COR-L47 (cell line): ENCODE data around the gene RFTN1.

Experiments
- DNase-seq: peaks from one replicate; lab custom pipeline; 2025; lab: John Stamatoyannopoulos, UW

RFTN1 gene

DNA sequence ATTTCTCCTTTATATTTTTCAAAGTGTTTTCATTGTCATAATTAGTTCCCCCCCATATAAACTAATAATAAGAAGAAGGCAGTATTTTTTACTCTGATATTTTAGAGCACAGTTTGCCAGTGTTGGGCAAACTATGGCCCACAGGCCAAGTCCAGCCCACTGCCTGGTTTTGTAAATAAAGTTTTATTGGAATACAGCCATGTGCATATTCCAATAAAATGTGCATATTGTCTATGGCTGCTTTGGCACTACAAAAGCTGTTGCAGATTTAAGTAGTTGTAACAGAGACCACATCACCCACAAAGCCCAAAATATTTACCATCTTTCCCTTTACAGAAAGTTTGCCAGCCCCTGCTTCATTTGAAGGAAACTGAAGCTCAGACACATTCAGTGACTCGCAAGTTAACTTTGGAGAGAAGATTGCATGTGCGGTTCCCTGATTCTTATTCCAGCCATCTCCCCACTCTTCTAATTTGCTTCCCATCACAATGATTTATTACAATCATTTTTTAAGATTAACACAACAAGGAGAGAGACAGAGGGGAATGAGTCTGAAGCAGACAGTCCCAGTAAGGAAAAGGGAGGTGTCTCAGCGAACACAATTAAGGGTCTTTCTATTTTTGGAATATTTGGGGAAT is 48.9 kb downstream of the RFTN1 start:
- DNase-seq: no peak

DNA sequence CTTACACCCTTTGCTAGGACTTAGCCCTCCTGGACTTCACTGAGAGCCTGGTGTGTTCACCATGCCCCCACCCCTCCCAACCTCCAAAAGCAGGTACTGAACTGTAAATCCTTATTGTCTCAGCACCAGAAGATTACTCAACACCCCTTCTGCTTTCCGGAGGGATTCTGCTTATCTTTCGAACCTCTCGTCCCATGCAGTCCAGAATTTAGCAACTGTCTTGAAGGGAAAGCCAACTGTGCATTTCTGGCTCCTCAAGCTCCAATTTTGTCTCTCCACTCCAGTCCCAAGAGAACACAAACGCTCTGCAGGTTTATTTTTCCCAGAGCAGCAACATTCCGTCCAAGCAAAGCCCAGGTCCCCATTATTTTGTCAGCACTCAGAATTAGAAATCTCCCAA is 49.6 kb downstream of the RFTN1 start:
- DNase-seq: no peak

DNA sequence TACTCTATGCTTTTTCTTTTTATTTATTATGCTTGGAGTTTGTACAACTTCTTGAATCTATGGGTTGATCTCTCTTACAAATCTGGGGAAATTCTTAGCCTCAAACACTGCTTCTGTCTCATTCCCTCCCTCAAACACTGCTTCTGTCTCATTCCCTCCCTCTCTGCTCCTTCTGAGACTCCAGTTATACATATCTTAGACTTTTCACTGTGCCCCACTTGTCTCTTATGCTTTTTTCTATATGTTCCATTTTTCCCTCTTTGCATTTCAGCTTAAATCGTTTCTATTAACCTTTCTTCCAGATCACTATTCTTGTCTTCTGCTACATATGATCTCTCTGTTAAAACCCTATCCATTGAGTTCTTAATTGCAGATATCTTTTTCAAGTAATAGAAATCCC is 50.4 kb downstream of the RFTN1 start:
- no peak for DNase-seq

DNA sequence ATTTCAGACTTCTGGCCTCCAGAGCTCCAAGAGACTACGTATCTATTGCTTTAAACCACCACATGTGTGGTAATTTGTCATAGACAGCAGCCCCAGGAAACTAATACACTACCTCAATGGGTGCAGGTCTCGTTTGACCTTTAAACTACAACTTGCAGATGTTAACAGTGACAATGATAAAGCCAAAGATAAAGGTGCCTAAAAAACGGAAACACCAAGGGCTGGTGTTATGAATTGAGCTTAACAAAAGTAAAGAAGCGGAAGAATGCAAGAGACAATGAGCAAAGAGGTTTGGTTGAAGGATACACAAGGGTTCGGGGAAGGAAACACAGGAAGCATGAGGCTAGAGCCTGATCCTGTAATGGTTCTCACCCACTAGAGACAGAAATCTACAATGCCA is 50.8 kb downstream of the RFTN1 start:
- DNase-seq: no peak

DNA sequence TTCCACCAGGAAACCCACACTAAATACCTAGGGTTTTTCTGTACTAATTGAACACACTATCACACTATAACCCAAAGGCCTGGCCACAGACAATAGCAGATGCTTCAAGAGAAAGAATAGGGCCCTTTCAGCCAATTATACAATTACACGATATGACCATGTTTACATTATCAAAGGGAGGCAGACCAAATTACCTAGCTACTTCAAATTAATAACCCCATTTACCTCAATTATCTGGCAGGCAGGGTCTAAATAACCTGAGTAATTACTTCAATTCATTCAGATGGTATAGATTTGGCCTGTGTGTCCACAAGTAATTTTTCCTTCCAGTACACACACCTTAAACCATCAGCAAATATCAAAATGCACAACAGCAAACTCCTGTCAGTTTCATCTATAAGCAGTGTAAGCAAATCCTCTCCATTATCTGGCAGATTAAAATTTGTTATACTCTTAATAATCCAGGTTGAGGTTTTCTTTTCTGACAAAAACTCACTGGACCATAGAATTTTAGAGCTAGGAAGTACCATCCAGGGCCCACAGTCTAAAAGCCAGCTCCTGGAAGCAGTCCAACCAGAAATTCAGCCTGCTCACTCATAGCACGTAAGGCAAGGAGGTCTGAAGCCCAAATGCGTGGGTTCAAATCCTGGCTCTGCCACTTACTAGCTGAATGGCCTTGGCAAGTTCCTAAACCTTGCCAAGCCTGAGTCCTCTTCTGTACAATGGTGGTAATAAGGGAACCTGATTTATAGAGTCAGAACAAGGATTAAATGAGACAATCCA is 51.8 kb downstream of the RFTN1 start:
- peak; percentile 77 for DNase-seq

DNA sequence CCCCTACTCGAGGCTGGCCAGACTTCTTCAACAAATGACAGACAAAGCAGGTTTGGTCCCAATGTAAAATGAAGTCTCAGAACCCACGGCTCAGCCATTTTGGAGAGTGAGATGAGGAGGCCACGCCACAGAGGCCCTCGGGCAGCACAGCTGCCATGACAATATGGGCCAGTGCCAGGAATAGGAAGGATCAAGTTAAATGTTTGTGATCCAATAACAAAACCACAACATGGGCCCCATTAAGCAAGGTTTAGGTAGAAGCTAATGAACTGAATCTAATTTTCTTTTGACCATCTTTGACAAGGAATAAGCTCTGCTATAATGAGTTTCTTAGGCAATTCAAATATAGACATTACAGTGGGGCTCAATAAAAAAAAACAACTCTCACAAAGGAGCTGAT is 52.6 kb downstream of the RFTN1 start:
- peak; percentile 61 for DNase-seq

DNA sequence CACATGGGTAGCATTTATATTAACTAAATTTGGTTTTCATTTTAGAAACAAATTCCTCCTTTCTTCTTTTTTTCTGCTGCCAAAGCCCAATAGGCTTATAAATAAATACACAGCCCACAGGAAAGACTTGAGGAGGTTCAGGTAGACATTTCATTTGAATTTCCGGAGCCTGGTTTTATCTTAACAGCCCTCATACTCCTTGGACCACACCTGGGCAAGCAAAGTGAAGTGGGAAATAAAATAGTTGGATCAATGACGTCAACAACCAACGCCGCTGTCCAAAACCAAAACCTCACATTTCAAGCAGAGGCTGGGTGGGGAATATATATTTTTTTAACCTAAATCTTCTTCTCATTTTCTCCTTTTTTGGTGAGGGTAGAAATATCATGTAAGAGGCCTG is 53.2 kb downstream of the RFTN1 start:
- DNase-seq: no peak

DNA sequence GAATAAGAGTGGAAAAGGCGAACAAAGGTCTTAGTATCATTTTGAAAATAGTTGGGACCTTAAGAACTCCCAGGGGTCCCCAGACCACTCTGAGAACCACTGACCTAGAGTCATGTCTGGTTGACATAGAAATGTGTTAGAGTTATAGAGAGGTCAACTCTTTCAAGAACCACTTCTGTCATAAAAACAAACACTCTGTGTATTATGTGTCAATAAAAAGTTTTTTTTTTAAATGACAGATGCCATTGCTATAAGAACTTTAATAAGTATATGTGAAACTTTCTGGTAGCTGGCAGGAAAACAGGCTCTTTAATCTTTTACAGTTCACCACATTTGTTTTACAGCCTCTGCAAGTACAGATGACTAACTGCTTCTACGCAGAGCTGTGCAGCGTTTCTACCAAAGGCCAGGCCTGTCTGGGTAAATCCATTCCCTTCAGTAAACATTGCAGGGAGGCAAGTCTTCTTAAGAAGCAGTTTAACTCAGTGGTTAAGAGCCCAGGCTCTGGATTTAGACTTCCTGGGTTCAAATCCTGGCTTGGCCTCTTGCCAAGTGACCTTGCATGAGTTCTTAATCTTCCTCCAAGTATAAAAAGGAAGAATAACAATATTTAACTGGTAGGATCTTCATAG is 56.6 kb downstream of the RFTN1 start:
- no peak for DNase-seq

DNA sequence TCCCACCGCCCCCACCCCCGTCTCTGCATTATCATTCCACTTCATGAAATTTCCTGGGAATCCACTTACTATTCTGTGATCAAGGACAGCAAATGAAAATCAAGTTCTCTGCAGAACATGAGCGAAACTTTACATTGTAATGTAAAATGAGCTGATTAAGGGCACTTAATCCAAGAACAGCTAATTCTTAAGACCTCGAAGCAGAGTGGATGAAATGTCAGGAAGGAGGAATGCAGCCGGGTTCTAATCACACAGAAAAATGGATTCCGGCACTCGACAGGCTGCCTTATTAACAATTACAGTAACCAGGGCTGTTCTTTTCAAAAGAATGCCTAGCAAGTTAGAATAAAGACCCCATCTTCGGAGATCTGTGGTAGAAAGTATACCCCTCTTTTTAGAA is 57.5 kb downstream of the RFTN1 start:
- no peak for DNase-seq

DNA sequence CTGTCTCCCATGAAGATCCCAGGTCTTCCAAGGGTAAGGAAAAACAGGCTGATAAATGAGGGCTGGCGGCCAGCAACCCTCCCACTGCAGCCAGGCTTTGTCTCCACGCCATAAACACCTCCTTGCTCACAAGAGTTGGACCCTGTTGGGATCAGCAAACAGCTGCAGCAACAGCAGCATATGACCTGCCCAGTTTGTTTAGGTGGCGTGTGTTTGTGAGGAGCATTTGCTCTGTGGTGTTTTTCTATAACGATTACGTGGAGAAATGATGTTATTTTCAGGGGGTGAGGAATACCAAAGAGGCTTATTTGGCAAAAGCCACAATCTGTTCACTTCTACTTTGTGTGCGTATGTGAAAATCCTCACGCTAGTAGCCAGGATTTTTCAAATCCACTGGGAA is 58.5 kb downstream of the RFTN1 start:
- peak; percentile 40 for DNase-seq

DNA sequence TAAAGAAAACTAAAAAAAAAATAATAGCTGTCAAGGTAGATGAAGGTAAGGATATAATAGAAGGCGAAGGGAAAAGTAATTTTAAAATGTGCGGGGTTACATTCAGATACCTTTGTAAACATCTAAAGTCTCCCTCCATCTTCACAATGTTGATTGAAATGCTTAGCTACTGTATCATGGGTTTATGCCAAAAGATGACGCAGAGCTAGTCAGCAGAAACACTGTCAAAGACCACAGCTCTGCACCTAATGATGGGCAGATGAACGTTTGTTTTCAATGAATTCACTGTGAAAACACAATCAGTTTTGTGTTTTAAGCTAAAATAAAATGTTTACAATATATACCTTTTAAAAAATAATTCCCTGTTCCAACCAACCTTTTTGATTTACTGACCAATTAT is 61.2 kb downstream of the RFTN1 start:
- no peak for DNase-seq

DNA sequence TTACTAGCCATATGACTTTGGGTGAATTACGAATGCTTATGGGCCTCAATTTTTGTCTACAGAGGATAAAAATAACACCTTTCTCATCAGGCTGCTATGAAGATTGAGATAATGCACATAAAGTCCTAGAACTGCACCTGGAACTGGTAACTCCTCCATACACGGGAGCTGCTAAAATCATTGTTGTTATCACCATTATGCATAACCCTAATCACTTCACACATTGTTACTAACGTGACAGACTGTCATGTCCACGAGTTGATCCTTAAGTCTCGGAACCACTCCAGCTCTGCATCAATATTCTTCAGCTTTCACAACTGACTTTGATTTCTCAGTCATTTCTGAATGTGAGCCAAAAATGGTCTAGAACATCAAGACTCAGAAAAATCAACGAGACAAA is 64.1 kb downstream of the RFTN1 start:
- no peak for DNase-seq

DNA sequence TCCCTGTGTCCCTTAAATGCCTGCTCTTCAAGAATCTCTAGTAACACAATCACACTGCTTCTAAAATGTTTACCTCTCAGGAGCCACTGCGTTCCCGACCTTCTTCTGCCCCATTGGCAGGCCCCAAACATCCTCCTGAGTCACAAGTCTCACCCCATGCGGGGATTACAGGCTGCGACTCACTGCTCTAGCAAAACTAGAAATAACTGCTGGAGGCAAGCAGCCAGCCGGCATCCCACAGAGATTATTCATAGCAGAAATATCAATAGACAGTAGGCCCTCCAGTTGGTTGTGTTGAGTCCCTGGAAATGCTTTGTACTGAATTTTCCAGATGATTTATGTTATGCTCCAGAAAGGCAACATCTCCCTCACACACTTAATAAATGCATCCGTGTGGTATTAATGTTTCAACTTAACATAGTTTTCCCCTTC is 64.8 kb downstream of the RFTN1 start:
- DNase-seq: peak; percentile 37

DNA sequence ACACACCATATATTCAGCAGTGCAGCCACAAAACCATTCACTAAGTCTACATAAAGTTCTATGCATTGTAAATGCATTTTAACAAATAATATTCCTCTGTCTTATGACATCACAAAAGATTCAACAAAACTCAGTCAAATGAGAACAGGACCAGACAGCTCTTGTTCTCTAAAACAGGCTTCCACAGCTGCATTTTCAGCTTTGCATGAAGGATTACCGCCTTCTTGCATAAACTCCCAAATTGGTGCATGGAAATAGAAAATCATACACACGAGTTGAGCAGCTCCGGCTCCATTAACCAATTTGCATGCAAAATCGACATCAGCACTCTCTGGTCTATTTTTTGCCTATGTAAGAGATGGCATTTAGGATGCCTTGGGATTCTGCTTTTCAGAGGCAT is 66.4 kb downstream of the RFTN1 start:
- DNase-seq: no peak

DNA sequence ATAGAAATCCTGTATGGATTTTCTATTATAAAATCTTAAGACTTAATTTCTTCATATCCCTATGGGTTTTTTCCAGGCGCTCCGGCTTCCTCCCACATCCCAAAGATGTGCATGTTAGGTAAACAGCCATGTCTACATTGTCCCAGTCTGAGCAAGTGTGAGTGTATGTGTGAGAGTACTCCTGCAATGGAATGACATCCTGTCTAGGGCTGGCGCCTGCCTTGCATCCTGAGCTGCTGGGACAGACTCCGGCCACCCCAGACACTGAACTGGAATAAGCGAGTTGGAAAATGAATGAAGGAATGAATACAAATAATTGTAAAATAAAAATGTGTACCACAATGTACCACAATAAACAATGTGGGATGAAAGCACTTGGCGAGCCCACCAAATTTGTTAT is 69.2 kb downstream of the RFTN1 start:
- DNase-seq: no peak

DNA sequence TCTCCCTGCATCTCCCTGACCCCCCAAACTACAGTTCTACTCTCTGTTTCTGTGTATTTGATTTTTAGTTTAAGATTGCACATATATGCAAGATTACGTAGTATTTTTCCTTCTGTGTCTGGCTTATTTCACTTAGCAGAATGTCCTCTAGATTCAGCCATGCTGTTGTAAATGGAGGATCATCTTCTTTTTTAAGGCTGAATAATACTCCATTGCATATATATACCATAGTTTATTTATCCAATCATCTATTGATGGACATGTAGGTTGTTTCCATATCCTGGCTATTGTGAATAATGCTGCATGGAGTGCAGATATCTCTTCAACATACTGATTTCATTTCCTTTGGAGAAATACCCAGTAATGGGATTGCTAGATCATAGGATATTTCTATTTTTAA is 70.8 kb downstream of the RFTN1 start:
- DNase-seq: no peak

DNA sequence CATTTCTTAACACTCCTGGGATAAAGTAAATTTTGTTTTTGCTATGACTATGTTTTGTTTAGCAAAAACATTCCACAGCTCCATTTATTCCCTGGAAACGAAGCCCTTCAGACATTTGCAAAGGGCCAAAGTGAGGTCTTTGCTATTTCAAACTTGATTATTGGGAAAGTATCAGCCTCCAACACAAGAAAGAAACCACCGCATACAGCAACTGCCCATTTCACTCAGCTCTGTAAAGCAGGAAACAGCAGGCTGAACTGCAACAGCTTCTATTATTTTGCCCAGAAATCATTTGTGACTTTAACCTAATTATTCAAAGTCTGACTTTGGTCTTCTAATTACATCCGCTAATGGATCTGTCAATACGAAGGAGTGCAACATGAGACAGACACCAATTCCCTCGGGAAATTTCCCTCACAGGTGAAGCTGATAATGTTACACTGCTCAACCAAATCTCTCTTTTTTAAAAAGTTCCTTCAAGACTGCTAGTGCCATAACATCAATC is 72.1 kb downstream of the RFTN1 start:
- peak; percentile 26 for DNase-seq

DNA sequence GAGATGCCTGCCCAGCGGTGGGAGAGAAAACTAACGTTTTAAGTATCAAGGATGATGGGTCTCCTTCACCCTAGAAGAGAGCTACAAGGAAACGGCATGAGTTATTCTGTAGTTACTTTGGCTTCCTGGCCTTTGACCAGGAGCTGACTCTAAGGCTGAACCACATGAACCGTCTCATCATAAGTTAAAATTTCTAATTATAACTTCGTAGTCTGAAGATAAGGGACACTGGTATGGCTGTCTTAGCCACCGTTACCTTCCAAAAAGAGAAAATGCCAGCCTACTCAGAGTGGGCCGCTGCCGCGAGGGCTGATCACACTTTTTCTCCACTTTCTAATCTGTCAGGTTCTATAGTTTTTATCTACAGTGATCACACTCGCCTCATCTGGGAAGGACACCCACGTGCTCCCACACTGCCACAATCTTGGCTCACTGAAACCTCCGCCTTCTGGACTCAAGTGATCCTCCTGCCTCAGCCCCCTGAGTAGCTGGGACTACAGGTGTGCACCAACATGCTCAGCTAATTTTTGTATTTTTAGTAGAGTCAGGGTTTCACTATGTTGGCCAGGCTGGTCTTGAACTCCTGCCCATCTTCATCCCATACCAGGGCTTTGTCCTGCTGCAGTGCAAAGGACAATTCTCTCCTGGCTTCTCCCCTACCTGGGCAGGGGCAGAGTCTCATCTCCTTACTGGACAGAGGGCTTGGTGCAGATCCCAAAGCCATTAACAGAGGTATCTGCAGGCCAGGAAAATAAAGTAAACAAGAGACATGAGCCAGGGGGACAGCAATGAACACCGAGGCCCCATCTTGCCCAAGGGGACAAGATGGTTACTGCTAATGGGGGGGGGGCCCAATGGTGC is 73.4 kb downstream of the RFTN1 start:
- no peak for DNase-seq

DNA sequence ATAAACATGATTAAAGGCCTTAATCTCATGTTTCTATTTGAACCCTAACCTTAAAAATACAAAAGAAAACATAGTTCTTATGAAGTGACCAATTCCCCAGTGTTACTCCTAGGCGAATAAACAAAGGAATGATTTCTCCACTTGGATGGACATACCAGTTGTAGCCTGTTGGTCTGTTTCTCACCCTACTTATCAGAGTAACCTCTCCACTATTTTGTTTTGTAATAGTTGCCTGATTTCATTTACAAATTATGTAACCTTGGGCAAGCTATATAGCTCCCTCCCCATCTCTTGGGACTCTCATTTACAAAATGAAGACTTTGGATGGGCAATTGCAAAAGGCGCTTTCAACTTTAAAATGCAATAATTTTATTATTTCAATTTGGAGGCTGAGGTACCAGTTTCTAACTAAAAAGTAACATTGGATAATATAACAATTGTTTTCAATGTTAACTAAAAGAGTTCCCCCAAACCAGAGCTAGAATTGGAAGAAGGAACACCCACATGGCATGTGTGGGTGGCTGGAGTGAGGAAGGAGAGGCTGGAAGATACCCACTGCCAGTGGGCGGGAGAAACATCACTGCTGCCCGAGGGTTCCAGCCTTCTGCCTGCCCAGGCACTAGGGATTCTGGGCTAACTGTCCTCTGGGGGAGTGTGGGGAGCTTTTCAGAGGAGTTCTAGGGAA is 74.2 kb downstream of the RFTN1 start:
- DNase-seq: no peak

DNA sequence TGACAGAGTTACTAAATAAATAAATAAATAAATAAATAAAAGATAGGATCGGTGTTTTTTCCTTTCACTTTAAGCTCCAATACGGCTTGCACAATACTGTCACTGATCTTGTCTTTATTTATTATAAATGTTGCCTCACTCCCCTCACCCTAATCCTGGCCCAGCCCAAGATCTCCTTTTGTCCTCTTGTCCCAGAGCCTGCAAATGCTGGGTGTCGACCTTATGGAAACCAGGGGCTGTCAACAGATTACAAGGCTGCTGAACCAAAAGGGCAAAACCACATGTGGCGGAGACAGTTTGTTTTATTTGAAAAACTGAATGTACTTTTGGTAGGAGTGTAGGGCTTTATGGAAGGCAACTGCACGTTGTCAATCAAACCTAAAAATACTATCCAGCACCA is 75.9 kb downstream of the RFTN1 start:
- no peak for DNase-seq

DNA sequence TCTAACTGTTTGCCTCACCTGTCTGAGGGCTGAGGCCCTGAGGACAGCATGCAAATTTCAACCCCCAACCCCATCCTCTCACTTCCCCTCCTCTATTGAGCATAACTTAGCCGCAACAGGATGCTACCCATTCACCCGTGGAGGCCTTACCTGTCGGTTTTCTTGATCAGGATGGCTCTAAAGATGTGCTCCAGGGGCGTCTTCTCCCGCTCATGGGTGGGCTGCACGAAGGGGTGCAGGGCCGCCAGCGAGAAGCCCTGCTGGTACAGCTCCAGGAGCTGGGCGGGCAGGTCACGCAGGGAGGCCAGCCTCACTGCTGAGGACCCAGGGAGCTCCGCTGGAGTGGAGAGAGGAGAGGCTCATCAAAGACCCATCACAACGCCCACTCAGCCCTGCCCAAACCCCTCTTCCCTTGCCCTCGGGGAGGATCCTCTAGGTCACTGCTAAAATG is 79.8 kb downstream of the RFTN1 start:
- DNase-seq: no peak

DNA sequence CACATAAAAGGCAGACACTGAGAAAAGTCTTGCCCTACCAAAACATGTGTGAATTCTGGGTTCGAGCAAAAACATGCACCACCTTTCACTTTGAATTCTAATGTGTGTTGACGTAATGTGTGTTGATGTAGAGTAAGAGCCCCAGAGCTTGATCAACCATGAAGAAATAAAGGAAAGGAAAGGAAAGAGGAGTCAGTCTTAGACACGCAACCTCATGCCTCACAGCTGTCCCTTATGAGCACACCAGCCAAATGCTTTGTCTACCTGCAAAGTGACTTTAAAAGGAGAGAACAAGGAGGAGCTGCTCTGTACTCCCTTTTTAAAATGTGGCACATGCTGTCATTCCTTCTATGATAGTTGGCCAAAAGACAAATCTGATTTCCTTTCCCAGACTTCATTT is 80.8 kb downstream of the RFTN1 start:
- DNase-seq: no peak
